ENCODE measurements around the gene HIGD2A.
"Not testable (repeated sequence)": the region's sequence is repeated elsewhere in the genome, so short reads cannot be mapped to it uniquely, and the experiment has no call there.

The HIGD2A gene

GRCh38 chr5:176396330-176396729, 7.8 kb downstream of the HIGD2A start:
- DNase-seq, result no peak

- DNase-seq, result no peak
Observed at GRCh38 chr5:176397736-176398420, 9.3 kb downstream of the HIGD2A start.

- no peak for DNase-seq
Observed at GRCh38 chr5:176400382-176401156, 12.0 kb downstream of the HIGD2A start.

GRCh38 chr5:176401281-176402205, 13.0 kb downstream of the HIGD2A start:
- no peak for DNase-seq

- no peak for DNase-seq
Observed at GRCh38 chr5:176405656-176406435, 17.3 kb downstream of the HIGD2A start.

- no peak for DNase-seq
Observed at GRCh38 chr5:176406436-176407052, 18.0 kb downstream of the HIGD2A start.

GRCh38 chr5:176407456-176408251, 19.1 kb downstream of the HIGD2A start:
- DNase-seq, result no peak

GRCh38 chr5:176408252-176408573, 19.7 kb downstream of the HIGD2A start:
- DNase-seq, result not testable (repeated sequence)

GRCh38 chr5:176408590-176408989, 20.0 kb downstream of the HIGD2A start:
- DNase-seq, result no peak

- DNase-seq, result no peak
Observed at GRCh38 chr5:176409765-176410164, 21.2 kb downstream of the HIGD2A start.

GRCh38 chr5:176410486-176411180, 22.1 kb downstream of the HIGD2A start:
- no peak for DNase-seq

- DNase-seq, result no peak
Observed at GRCh38 chr5:176412517-176413254, 24.1 kb downstream of the HIGD2A start.

GRCh38 chr5:176413255-176413565, 24.7 kb downstream of the HIGD2A start:
- no peak for DNase-seq

- no peak for DNase-seq
Observed at GRCh38 chr5:176413709-176414191, 25.2 kb downstream of the HIGD2A start.

- no peak for DNase-seq
Observed at GRCh38 chr5:176414704-176415103, 26.2 kb downstream of the HIGD2A start.

- DNase-seq, result no peak
Observed at GRCh38 chr5:176415240-176415951, 26.8 kb downstream of the HIGD2A start.

- peak; percentile 89 for DNase-seq
Observed at GRCh38 chr5:176415952-176416924, 27.7 kb downstream of the HIGD2A start, which contains the start of gene CLTB. Gene CLTB, minus strand, starts transcription at chr5:176416539. Its CDS starts 176 bp downstream, at chr5:176416363.

- no peak for DNase-seq
Observed at GRCh38 chr5:176416965-176417364, 28.4 kb downstream of the HIGD2A start.
